Loucy (cell line): ENCODE measurements around the gene FLT1.

Source experiments
- H2AFZ ChIP-seq: fragments of 200-600 bp; sonication (generic); 2 replicates; pipeline ENCODE4 v1.6.0; 2016; ENCODE audit warnings: antibody characterized with exemption, mild to moderate bottlenecking, low read length, moderate library complexity
- H3F3A ChIP-seq: fragments of 200-600 bp; 2 replicates; pipeline ENCODE4 v1.6.0; 2016; ENCODE audit warnings: antibody characterized with exemption, low read depth, mild to moderate bottlenecking
- H3K27me3 ChIP-seq: fragments of 200-600 bp; sonication (generic); 2 replicates; pipeline ENCODE4 v1.6.1; 2014; ENCODE audit warnings: low read length, mild to moderate bottlenecking; ENCODE audit not compliant: insufficient read depth, poor library complexity, severe bottlenecking
- H3K36me3 ChIP-seq: fragments of 200-600 bp; sonication (generic); 2 replicates; pipeline ENCODE4 v1.6.1; 2016; ENCODE audit warnings: low read length; ENCODE audit not compliant: insufficient read depth
- H3K4me1 ChIP-seq: fragments of 200-600 bp; sonication (generic); 2 replicates; pipeline ENCODE4 v1.5.1; 2014; ENCODE audit warnings: low read length, mild to moderate bottlenecking; ENCODE audit not compliant: insufficient read depth, poor library complexity, severe bottlenecking
- H3K4me2 ChIP-seq: fragments of 200-600 bp; sonication (generic); 2 replicates; pipeline ENCODE4 v1.6.0; 2014; ENCODE audit warnings: antibody characterized with exemption, low read length, low read depth, mild to moderate bottlenecking; ENCODE audit not compliant: poor library complexity, severe bottlenecking
- H3K4me3 ChIP-seq: fragments of 200-600 bp; sonication (generic); 2 replicates; pipeline ENCODE4 v1.5.1; 2014; ENCODE audit warnings: low read length, mild to moderate bottlenecking, mixed read lengths; ENCODE audit not compliant: poor library complexity, severe bottlenecking
- H3K79me2 ChIP-seq: fragments of 200-600 bp; sonication (generic); 2 replicates; pipeline ENCODE4 v1.6.1; 2014; ENCODE audit warnings: low read length; ENCODE audit not compliant: insufficient read depth
- H3K9ac ChIP-seq: fragments of 200-600 bp; sonication (generic); 2 replicates; pipeline ENCODE4 v1.6.0; 2014; ENCODE audit warnings: mild to moderate bottlenecking, low read depth, low read length, moderate library complexity; ENCODE audit not compliant: poor library complexity, severe bottlenecking
- H3K9me2 ChIP-seq: fragments of 200-600 bp; sonication (generic); replicated peaks from 2 replicates; pipeline ENCODE4 v1.6.1; 2016; ENCODE audit warnings: low read depth, low read length, mixed read lengths
- H3K9me3 ChIP-seq: fragments of 200-600 bp; sonication (generic); 2 replicates; pipeline ENCODE4 v1.6.1; 2014; ENCODE audit warnings: mild to moderate bottlenecking, antibody characterized with exemption, low read length, low read depth; ENCODE audit not compliant: insufficient read depth
- H4K20me1 ChIP-seq: fragments of 200-600 bp; sonication (generic); 2 replicates; pipeline ENCODE4 v1.6.0; 2014; ENCODE audit warnings: antibody characterized with exemption, low read length, mild to moderate bottlenecking; ENCODE audit not compliant: insufficient read depth, poor library complexity, severe bottlenecking
- EZH2phosphoT487 ChIP-seq: fragments of 200-600 bp; IDR thresholded peaks from 2 replicates; pipeline ENCODE4 v1.6.1; 2018; ENCODE audit warnings: antibody characterized with exemption, mild to moderate bottlenecking, moderate library complexity, borderline replicate concordance
- TF ChIP-seq, protein P1 (sequence below): fragments of 200-600 bp; sonication (generic); conservative IDR thresholded peaks from 2 replicates; pipeline ENCODE4 v1.5.1; 2014; ENCODE audit warnings: mild to moderate bottlenecking, antibody characterized with exemption, low read length

Gene FLT1

DNA sequence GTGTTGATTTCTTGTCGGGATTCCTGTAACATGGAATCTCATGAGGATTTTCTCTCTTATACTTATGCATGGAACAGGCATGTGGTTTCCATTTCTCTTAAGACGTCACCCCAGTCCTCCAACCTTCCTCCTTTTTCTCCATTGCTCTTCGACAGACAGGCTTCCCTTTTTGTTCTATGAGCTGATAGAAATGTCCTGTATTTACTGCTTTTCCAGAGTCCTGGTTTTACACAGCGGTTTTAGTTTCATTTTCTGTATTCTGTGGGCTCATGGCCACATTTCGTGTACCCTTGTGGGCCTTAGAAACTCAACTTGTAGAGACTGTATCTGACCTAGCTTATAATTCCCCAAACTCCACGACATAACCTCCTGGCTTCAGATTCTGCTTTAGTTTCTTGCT lies 243.5 kb downstream of the FLT1 start:
- Histone ChIP-seq H3K9me2 (no peaks in the 10 kb centered on the region), H3K36me3 (peaks cover 27% of the 10 kb centered on the region), H3K9me3 (no peaks in the 10 kb centered on the region; the same call in 1 of the 2 replicates), H3K9ac (no peak overlapping the region), H3K79me2 (peaks cover 29% of the 10 kb centered on the region), H3K4me3 (no peak overlapping the region), H2AFZ (no peak overlapping the region), H3F3A (no peaks in the 10 kb centered on the region), H4K20me1 (peaks cover 11% of the 10 kb centered on the region), H3K27me3 (no peaks in the 10 kb centered on the region), H3K4me1 (peaks cover 12% of the 10 kb centered on the region), H3K4me2 (no peak overlapping the region)
- TF ChIP-seq, protein P1, sequence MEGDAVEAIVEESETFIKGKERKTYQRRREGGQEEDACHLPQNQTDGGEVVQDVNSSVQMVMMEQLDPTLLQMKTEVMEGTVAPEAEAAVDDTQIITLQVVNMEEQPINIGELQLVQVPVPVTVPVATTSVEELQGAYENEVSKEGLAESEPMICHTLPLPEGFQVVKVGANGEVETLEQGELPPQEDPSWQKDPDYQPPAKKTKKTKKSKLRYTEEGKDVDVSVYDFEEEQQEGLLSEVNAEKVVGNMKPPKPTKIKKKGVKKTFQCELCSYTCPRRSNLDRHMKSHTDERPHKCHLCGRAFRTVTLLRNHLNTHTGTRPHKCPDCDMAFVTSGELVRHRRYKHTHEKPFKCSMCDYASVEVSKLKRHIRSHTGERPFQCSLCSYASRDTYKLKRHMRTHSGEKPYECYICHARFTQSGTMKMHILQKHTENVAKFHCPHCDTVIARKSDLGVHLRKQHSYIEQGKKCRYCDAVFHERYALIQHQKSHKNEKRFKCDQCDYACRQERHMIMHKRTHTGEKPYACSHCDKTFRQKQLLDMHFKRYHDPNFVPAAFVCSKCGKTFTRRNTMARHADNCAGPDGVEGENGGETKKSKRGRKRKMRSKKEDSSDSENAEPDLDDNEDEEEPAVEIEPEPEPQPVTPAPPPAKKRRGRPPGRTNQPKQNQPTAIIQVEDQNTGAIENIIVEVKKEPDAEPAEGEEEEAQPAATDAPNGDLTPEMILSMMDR: no peak
- TF ChIP-seq EZH2phosphoT487: no peak

DNA sequence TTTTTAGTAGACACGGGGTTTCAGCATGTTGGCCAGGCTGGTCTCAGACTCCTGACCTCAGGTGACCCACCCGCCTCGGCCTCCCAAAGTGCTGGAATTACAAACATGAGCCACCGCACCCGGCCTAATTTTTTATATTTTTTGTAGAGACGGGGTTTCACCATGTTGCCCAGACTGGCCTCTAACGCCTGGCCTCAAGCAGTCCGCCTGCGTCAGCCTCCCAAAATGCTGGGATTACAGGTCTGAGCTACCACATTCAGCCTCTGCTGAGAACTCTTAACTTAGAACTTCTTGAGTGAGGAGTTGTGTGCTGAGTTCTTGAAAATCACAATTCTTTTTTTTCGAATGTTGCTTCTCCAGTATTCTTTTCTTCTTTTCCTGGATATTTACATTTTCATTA lies 244.4 kb downstream of the FLT1 start:
- H3F3A ChIP-seq: no peaks in the 10 kb centered on the region
- peaks cover 11% of the 10 kb centered on the region for H4K20me1 ChIP-seq
- no peaks in the 10 kb centered on the region; the same call in 1 of the 2 replicates for H3K9me3 ChIP-seq
- H3K27me3 ChIP-seq: no peaks in the 10 kb centered on the region
- H3K4me1 ChIP-seq: peaks cover 12% of the 10 kb centered on the region
- no peak overlapping the region for H3K4me3 ChIP-seq
- H2AFZ ChIP-seq: no peak overlapping the region
- H3K9me2 ChIP-seq: no peaks in the 10 kb centered on the region
- H3K4me2 ChIP-seq: no peak overlapping the region
- H3K36me3 ChIP-seq: peaks cover 20% of the 10 kb centered on the region
- peaks cover 29% of the 10 kb centered on the region for H3K79me2 ChIP-seq
- TF ChIP-seq, protein P1: no peak
- TF ChIP-seq EZH2phosphoT487: no peak
- no peak overlapping the region for H3K9ac ChIP-seq
